OCI-LY1 (cell line): ENCODE data around the gene SCPEP1.
A peak's percentile ranks its signal among the peaks of the same experiment; 100 is the strongest.

Source experiments
- H2AFZ ChIP-seq: fragments of 200-600 bp; sonication (generic), shearing (Covaris generic); 2 replicates; pipeline ENCODE4 v1.6.0; 2014; ENCODE audit warnings: antibody characterized with exemption, mild to moderate bottlenecking, low read length
- H3F3A ChIP-seq: fragments of 200-600 bp; sonication (generic), shearing (Covaris generic); 2 replicates; pipeline ENCODE4 v1.6.0; 2014; ENCODE audit warnings: mild to moderate bottlenecking, antibody characterized with exemption, low read length, moderate library complexity; ENCODE audit not compliant: insufficient read depth
- H3K27ac ChIP-seq: fragments of 200-600 bp; sonication (generic); 2 replicates; pipeline ENCODE4 v1.5.1; 2014; ENCODE audit warnings: low read length, mixed run types, mild to moderate bottlenecking, low read depth; ENCODE audit not compliant: poor library complexity, severe bottlenecking
- H3K27me3 ChIP-seq: fragments of 200-600 bp; sonication (generic); 2 replicates; pipeline ENCODE4 v1.6.0; 2014; ENCODE audit warnings: antibody characterized with exemption, mild to moderate bottlenecking, low read length, moderate library complexity; ENCODE audit not compliant: insufficient read depth
- H3K36me3 ChIP-seq: fragments of 200-600 bp; sonication (generic); 2 replicates; pipeline ENCODE4 v1.6.1; 2014; ENCODE audit warnings: mild to moderate bottlenecking, antibody characterized with exemption, low read length, moderate library complexity, mixed read lengths; ENCODE audit not compliant: insufficient read depth
- H3K4me1 ChIP-seq: fragments of 200-600 bp; sonication (generic); 2 replicates; pipeline ENCODE4 v1.5.1; 2014; ENCODE audit warnings: mild to moderate bottlenecking, low read length, moderate library complexity; ENCODE audit not compliant: insufficient read depth, severe bottlenecking
- H3K4me2 ChIP-seq: fragments of 200-600 bp; sonication (generic), shearing (Covaris generic); 2 replicates; pipeline ENCODE4 v1.6.1; 2014; ENCODE audit warnings: low read length
- H3K4me3 ChIP-seq: fragments of 200-600 bp; sonication (generic); 2 replicates; pipeline ENCODE4 v1.5.1; 2014; ENCODE audit warnings: low read length, low read depth, mild to moderate bottlenecking, mixed read lengths; ENCODE audit not compliant: poor library complexity, severe bottlenecking
- H3K79me2 ChIP-seq: fragments of 200-600 bp; shearing (Covaris generic); 2 replicates; pipeline ENCODE4 v1.6.1; 2016; ENCODE audit warnings: mixed run types, low read length, mixed read lengths; ENCODE audit not compliant: insufficient read depth
- H3K9ac ChIP-seq: fragments of 200-600 bp; sonication (generic), shearing (Covaris generic); 2 replicates; pipeline ENCODE4 v1.6.1; 2014; ENCODE audit warnings: mild to moderate bottlenecking, low read length, mixed read lengths
- H3K9me2 ChIP-seq: fragments of 200-600 bp; sonication (generic), shearing (Covaris generic); 2 replicates; pipeline ENCODE4 v1.6.1; 2014; ENCODE audit warnings: low read depth, mild to moderate bottlenecking, low read length, mixed read lengths
- H3K9me3 ChIP-seq: fragments of 200-600 bp; shearing (Covaris generic); 2 replicates; pipeline ENCODE4 v1.6.1; 2014; ENCODE audit warnings: low read length, mixed read lengths
- H4K20me1 ChIP-seq: fragments of 200-600 bp; sonication (generic), shearing (Covaris generic); 2 replicates; pipeline ENCODE4 v1.6.0; 2016; ENCODE audit warnings: mild to moderate bottlenecking, low read length; ENCODE audit not compliant: insufficient read depth
- CTCF ChIP-seq: fragments of 200-600 bp; sonication (generic), shearing (Covaris generic); IDR thresholded peaks from 2 replicates; pipeline ENCODE4 v1.5.1; 2017; ENCODE audit warnings: mild to moderate bottlenecking, antibody characterized with exemption, low read length, moderate library complexity, mixed read lengths
- EZH2 ChIP-seq: fragments of 200-600 bp; sonication (generic), shearing (Covaris generic); IDR thresholded peaks from 2 replicates; pipeline ENCODE4 v1.8.0; 2017; ENCODE audit warnings: borderline replicate concordance, mixed run types, mild to moderate bottlenecking, antibody characterized with exemption, low read length, moderate library complexity, mixed read lengths

The SCPEP1 gene

GRCh38 chr17:56982312-56982711, 4.4 kb downstream of the SCPEP1 start:
- no peaks in the 10 kb centered on the region for H3K79me2 ChIP-seq
- peak overlapping the region; percentile 6; the same call in 1 of the 2 replicates for H3K9ac ChIP-seq
- no peak overlapping the region for H3K4me3 ChIP-seq
- peak overlapping the region; percentile 43 for H3K27ac ChIP-seq
- no peaks in the 10 kb centered on the region for H3K27me3 ChIP-seq
- no peak overlapping the region for H2AFZ ChIP-seq
- TF ChIP-seq EZH2 (no peak), CTCF (no peak)
- no peaks in the 10 kb centered on the region for H3K9me3 ChIP-seq
- H4K20me1 ChIP-seq = no peaks in the 10 kb centered on the region
- H3K4me1 ChIP-seq = peaks cover 30% of the 10 kb centered on the region
- H3K36me3 ChIP-seq = peaks cover 17% of the 10 kb centered on the region; the same call in 1 of the 2 replicates
- H3K4me2 ChIP-seq = peak overlapping the region; percentile 25; the same call in 1 of the 2 replicates
- no peaks in the 10 kb centered on the region for H3F3A ChIP-seq
- no peaks in the 10 kb centered on the region for H3K9me2 ChIP-seq

- H3K79me2 ChIP-seq = no peaks in the 10 kb centered on the region
- no peaks in the 10 kb centered on the region for H3K27me3 ChIP-seq
- no peak overlapping the region for H3K9ac ChIP-seq
- H3K9me2 ChIP-seq = no peaks in the 10 kb centered on the region
- H3F3A ChIP-seq = no peaks in the 10 kb centered on the region
- H2AFZ ChIP-seq = no peak overlapping the region
- TF ChIP-seq EZH2 (no peak), CTCF (no peak)
- H3K4me1 ChIP-seq = peaks cover 26% of the 10 kb centered on the region
- H3K27ac ChIP-seq = no peak overlapping the region
- no peaks in the 10 kb centered on the region for H3K9me3 ChIP-seq
- no peak overlapping the region for H3K4me2 ChIP-seq
- H3K4me3 ChIP-seq = no peak overlapping the region
- peaks cover 27% of the 10 kb centered on the region for H3K36me3 ChIP-seq
- no peaks in the 10 kb centered on the region for H4K20me1 ChIP-seq
Observed at GRCh38 chr17:56983366-56983765, 5.4 kb downstream of the SCPEP1 start.

- Histone ChIP-seq H3K4me2 (no peak overlapping the region), H3F3A (no peaks in the 10 kb centered on the region), H3K9me2 (no peaks in the 10 kb centered on the region), H3K27ac (no peak overlapping the region), H2AFZ (no peak overlapping the region), H3K36me3 (peaks cover 47% of the 10 kb centered on the region), H4K20me1 (no peaks in the 10 kb centered on the region), H3K9me3 (no peaks in the 10 kb centered on the region), H3K4me1 (peaks cover 14% of the 10 kb centered on the region), H3K4me3 (no peak overlapping the region), H3K27me3 (no peaks in the 10 kb centered on the region), H3K9ac (no peak overlapping the region), H3K79me2 (no peaks in the 10 kb centered on the region)
- TF ChIP-seq CTCF (no peak), EZH2 (no peak)
Observed at GRCh38 chr17:56985371-56986162, 7.6 kb downstream of the SCPEP1 start.
